HepG2 (cell line): ENCODE data around the gene IL6R. TPM values are rescaled to one million over a fixed set of nuclear protein-coding genes. Genes with fewer than 3 reads are reported as not detected.

Source experiments
- ATAC-seq: fragments of 200-7000 bp; cut with Tn5 transposase; 3 replicates; pipeline ENCODE4 v1.9.1; 2020; ENCODE audit warnings: mild to moderate bottlenecking, moderate library complexity
- BruUV-seq: library from RNA; stranded (reverse); fragments of 400-500 nt; replicated peaks from 2 replicates; lab custom pipeline; 2021; lab: Mats Ljungman, UMichigan
- CTCF ChIA-PET: fragments of 300-600 bp; formaldehyde crosslinking; extraction: SDS; loops from one replicate; lab custom pipeline; 2021; ENCODE audit warnings: low total read pairs, inconsistent platforms, low intra/inter-chr PET ratio; lab: Yijun Ruan, JAX
- POLR2A ChIA-PET: fragments of 350-600 bp; sonication (Branson Sonifier 250); formaldehyde crosslinking; loops from one replicate; lab custom pipeline; 2020; ENCODE audit warnings: antibody characterized with exemption, inconsistent platforms; lab: Yijun Ruan, JAX
- DNase-seq: peaks from one replicate; pipeline ENCODE4 v3.0.0-alpha.2; 2015; ENCODE audit warnings: low spot score
- FAIRE-seq: peaks from 3 replicates; lab custom pipeline; 2011; peaks lifted over from hg19 to GRCh38; lab: Jason Lieb, UNC
- H2AFZ ChIP-seq: one replicate; pipeline ENCODE4 v1.6.1; 2011; ENCODE audit warnings: low read length, inconsistent platforms
- H3K27ac ChIP-seq: fragments of 300-600 bp; 3 replicates; pipeline ENCODE4 v1.8.0; 2011; ENCODE audit warnings: mixed run types, mild to moderate bottlenecking, mixed read lengths, low read length, inconsistent platforms; ENCODE audit not compliant: insufficient read depth; ENCODE audit errors: extremely low read length
- H3K27me3 ChIP-seq, 2 experiments: fragments of 200-600 bp in 1 of 2; 2 replicates in 1 of 2; 3 replicates in 1 of 2; pipeline versions ENCODE4 v1.6.0 to v1.8.0; 2011; ENCODE audit warnings: low read length in 2 of 2, mild to moderate bottlenecking in 2 of 2, moderate library complexity in 2 of 2, inconsistent platforms in 1 of 2; ENCODE audit not compliant: insufficient read depth in 2 of 2, control insufficient read depth in 1 of 2
- H3K36me3 ChIP-seq, 2 experiments: fragments of 200-600 bp in 1 of 2; replicated peaks in 1 of 2; 2 replicates in 1 of 2; 3 replicates in 1 of 2; pipeline versions ENCODE4 v1.5.1 to v1.8.0; 2011; ENCODE audit warnings: low read length in 2 of 2, inconsistent platforms in 1 of 2; ENCODE audit not compliant: insufficient read depth in 2 of 2, control insufficient read depth in 1 of 2
- H3K4me1 ChIP-seq: 2 replicates; pipeline ENCODE4 v1.5.1; 2012; ENCODE audit warnings: low read length, inconsistent platforms; ENCODE audit not compliant: insufficient read depth
- H3K4me2 ChIP-seq: 2 replicates; pipeline ENCODE4 v1.6.0; 2011; ENCODE audit warnings: low read depth, low read length, inconsistent platforms
- H3K4me3 ChIP-seq, 3 experiments: fragments of 200-600 bp in 1 of 3; sonication (generic), shearing (Covaris generic) in 1 of 3; replicated peaks in 1 of 3; 2 replicates each; pipeline ENCODE4 v1.5.1; 2011 to 2016; ENCODE audit warnings: low read length in 3 of 3, inconsistent platforms in 2 of 3, low read depth in 2 of 3, mild to moderate bottlenecking in 2 of 3, control low read depth in 1 of 3, mixed read lengths in 1 of 3; ENCODE audit not compliant: insufficient read depth in 1 of 3
- H3K79me2 ChIP-seq: one replicate; pipeline ENCODE4 v1.6.1; 2011; ENCODE audit warnings: low read length, inconsistent platforms; ENCODE audit not compliant: insufficient read depth
- H3K9ac ChIP-seq: 2 replicates; pipeline ENCODE4 v1.6.0; 2011; ENCODE audit warnings: mild to moderate bottlenecking, low read depth, low read length, inconsistent platforms; ENCODE audit not compliant: insufficient read depth
- H3K9me3 ChIP-seq: 2 replicates; pipeline ENCODE4 v1.5.1; 2012; ENCODE audit warnings: mild to moderate bottlenecking, low read length
- H4K20me1 ChIP-seq: 2 replicates; pipeline ENCODE4 v1.6.0; 2011; ENCODE audit warnings: inconsistent platforms, mild to moderate bottlenecking, low read length, moderate library complexity; ENCODE audit not compliant: insufficient read depth
- HMGXB3 ChIP-seq: sonication (generic); formaldehyde crosslinking; IDR thresholded peaks from 2 replicates; pipeline ENCODE4 v1.4.0; 2020; ENCODE audit warnings: missing genetic modification reagents, borderline replicate concordance
- IKZF4 ChIP-seq: sonication (generic); formaldehyde crosslinking; IDR thresholded peaks from 2 replicates; pipeline ENCODE4 v1.5.1; 2020; ENCODE audit warnings: borderline replicate concordance, mild to moderate bottlenecking, low read depth, missing genetic modification reagents; ENCODE audit errors: not compliant biosample characterization
- SIN3B ChIP-seq: fragments of 150-350 bp; IDR thresholded peaks from 2 replicates; pipeline ENCODE4 v1.6.1; 2014; ENCODE audit warnings: low read length
- TAF15 ChIP-seq: fragments of 200-400 bp; formaldehyde crosslinking; IDR thresholded peaks from one replicate; pipeline ENCODE4 v1.6.1; 2018; ENCODE audit warnings: mild to moderate bottlenecking, low read depth, low read length; ENCODE audit not compliant: poor library complexity, severe bottlenecking
- ZFP82 ChIP-seq: sonication (generic); formaldehyde crosslinking; IDR thresholded peaks from 2 replicates; pipeline ENCODE4 v1.5.1; 2020; ENCODE audit warnings: mild to moderate bottlenecking, missing genetic modification reagents, borderline replicate concordance
- ZNF24 ChIP-seq: fragments of 450-650 bp; IDR thresholded peaks from 2 replicates; pipeline ENCODE4 v1.6.1; 2017; ENCODE audit warnings: antibody characterized with exemption, mild to moderate bottlenecking
- ZNF362 ChIP-seq: sonication (generic); formaldehyde crosslinking; IDR thresholded peaks from 2 replicates; pipeline ENCODE4 v1.4.0; 2020; ENCODE audit warnings: missing genetic modification reagents, mild to moderate bottlenecking, borderline replicate concordance
- ZNF609 ChIP-seq: sonication (generic); formaldehyde crosslinking; IDR thresholded peaks from 2 replicates; pipeline ENCODE4 v1.4.0; 2020; ENCODE audit warnings: mild to moderate bottlenecking, missing genetic modification reagents, borderline replicate concordance
- ZNF775 ChIP-seq: sonication (generic); formaldehyde crosslinking; IDR thresholded peaks from 2 replicates; pipeline ENCODE4 v1.4.0; 2020; ENCODE audit warnings: missing genetic modification reagents, mild to moderate bottlenecking, moderate library complexity, borderline replicate concordance
- ZSCAN22 ChIP-seq: sonication (generic); formaldehyde crosslinking; IDR thresholded peaks from 2 replicates; pipeline ENCODE4 v1.4.0; 2020; ENCODE audit warnings: mild to moderate bottlenecking, missing genetic modification reagents
- ZSCAN9 ChIP-seq: IDR thresholded peaks from 2 replicates; pipeline ENCODE4 v1.6.1; 2016; ENCODE audit warnings: borderline replicate concordance
- WGBS: methylation state at CpG from one replicate; pipeline ENCODE4 v1.1.6; 2017; ENCODE audit warnings: low lambda C conversion rate; 5-methylcytosine and 5-hydroxymethylcytosine counted together
- in situ Hi-C: cut with HindIII; loops from 2 replicates; pipeline ENCODE4 v1.10.0; 2017; ENCODE audit warnings: low pct_unique_long_range_greater_than_20kb; ENCODE audit not compliant: extremely low pct_ligation_motif_present
- intact Hi-C: fragments of 100-400 bp; cut with micrococcal nuclease; formaldehyde crosslinking; loops from one replicate; pipeline ENCODE4 v1.10.0; 2022; ENCODE audit not compliant: unreplicated experiment
- polyA plus RNA-seq, 8 experiments: library from polyadenylated mRNA; depleted of rRNA in 3 of 8; stranded (reverse) in 7 of 8; unstranded in 1 of 8; fragments of >200 nt; fragmentation: Illumina TruSeq in 4 of 8; extraction: Trizol in 4 of 8; gene quantifications; 2 replicates each; pipeline versions ENCODE4 v1.2.1 to v1.2.3, GENCODE V29; 2011 to 2016; ENCODE audit warnings: low read depth in 4 of 8, missing spikeins in 1 of 8, mixed read lengths in 1 of 8; ENCODE audit not compliant: insufficient read depth in 1 of 8
- total RNA-seq, 5 experiments: library from RNA; depleted of rRNA; stranded (reverse); fragments of >200 nt; fragmentation: Illumina TruSeq; extraction: Trizol; gene quantifications; 2 replicates each; pipeline ENCODE4 v1.2.3, GENCODE V29; 2016; ENCODE audit warnings: low read depth in 1 of 5

IL6R gene
- total and polyA plus RNA-seq, 2 of the 13 experiments (the other 11 are each of a cell fraction or from before 2014, with no cell fraction given) = 5.0 to 24.5 TPM

GRCh38 chr1:154492115-154492514, 87.0 kb downstream of the IL6R start (continued):
- TF ChIP-seq HMGXB3 (CRISPR knock-in tag) = no peak

GRCh38 chr1:154493276-154493675, 88.1 kb downstream of the IL6R start:
- Histone ChIP-seq H3K36me3 (no peaks in the 10 kb centered on the region), H3K4me1 (peaks cover 12% of the 10 kb centered on the region), H3K4me2 (no peak overlapping the region), H3K9me3 (no peaks in the 10 kb centered on the region), H3K4me3 (no peak overlapping the region), H3K27ac (no peak overlapping the region), H3K27me3 (peaks cover 2 to 28% of the 10 kb centered on the region in 2 experiments; a peak in 2 of 5 replicates), H3K79me2 (no peaks in the 10 kb centered on the region), H2AFZ (no peak overlapping the region), H3K9ac (no peak overlapping the region), H4K20me1 (no peaks in the 10 kb centered on the region)
- no peak for ATAC-seq
- no TSS peak for BruUV-seq
- no peak for DNase-seq
- CTCF ChIA-PET = no interaction called here
- intact Hi-C loops = no loop called here
- FAIRE-seq = no peak
- WGBS = 14% methylated on average over 7 of the region's 8 CpGs
- POLR2A ChIA-PET = no interaction called here
- in situ Hi-C loops = no loop called here
- TF ChIP-seq ZSCAN9 (no peak), ZNF609 (no peak), IKZF4 (CRISPR knock-in tag) (no peak), ZNF24 (no peak), SIN3B (no peak), ZSCAN22 (CRISPR knock-in tag) (no peak), ZNF775 (no peak), TAF15 (no peak), ZFP82 (CRISPR knock-in tag) (no peak), ZNF362 (no peak)
